Thyroid gland (tissue), 4 donors: Measurements from ENCODE around the gene GRB7. TPM values are rescaled to one million over a fixed set of nuclear protein-coding genes. Genes with fewer than 3 reads are reported as not detected.

Source experiments
- DNase-seq, 2 donors: peaks; one replicate each; pipeline ENCODE4 v3.0.0-alpha.2; 2019
- H3K27ac ChIP-seq, 3 donors: fragments of 200-600 bp; sonication (generic); 1 replicate in 2 of 3; 2 replicates in 1 of 3; pipeline ENCODE4 v1.5.1; 2016 to 2019; ENCODE audit warnings: mild to moderate bottlenecking in 1 of 3, moderate library complexity in 1 of 3
- H3K27me3 ChIP-seq: fragments of 200-600 bp; sonication (generic); one replicate; pipeline ENCODE4 v1.5.1; 2019
- H3K36me3 ChIP-seq, 2 donors: fragments of 200-600 bp; sonication (generic); one replicate each; pipeline ENCODE4 v1.5.1; 2016 to 2019
- H3K4me1 ChIP-seq, 2 donors: fragments of 200-600 bp; sonication (generic); one replicate each; pipeline ENCODE4 v1.5.1; 2017 to 2019
- H3K4me3 ChIP-seq, 3 donors: fragments of 200-600 bp; sonication (generic); replicated peaks in 1 of 3; 1 replicate in 2 of 3; 2 replicates in 1 of 3; pipeline ENCODE4 v1.5.1; 2016; ENCODE audit warnings: mild to moderate bottlenecking in 1 of 3
- H3K9me3 ChIP-seq: fragments of 200-600 bp; sonication (generic); one replicate; pipeline ENCODE4 v1.5.1; 2017
- CTCF ChIP-seq, 6 experiments: fragments of 200-600 bp in 3 of 6; fragments of 450-650 bp in 3 of 6; sonication (generic) in 3 of 6; IDR thresholded peaks; one replicate each; pipeline ENCODE4 v1.5.1; 2016 to 2019; ENCODE audit warnings: antibody characterized with exemption in 6 of 6, mild to moderate bottlenecking in 2 of 6, inconsistent platforms in 1 of 6, moderate library complexity in 1 of 6
- POLR2A ChIP-seq, 2 donors: fragments of 450-650 bp; IDR thresholded peaks; one replicate each; pipeline ENCODE4 v1.6.1; 2017; ENCODE audit warnings: antibody characterized with exemption in 2 of 2, mild to moderate bottlenecking in 2 of 2, moderate library complexity in 1 of 2
- WGBS, 2 donors: methylation state at CpG; one replicate each; pipeline ENCODE4 v1.1.5; 2017; 5-methylcytosine and 5-hydroxymethylcytosine counted together
- intact Hi-C: fragments of 100-400 bp; cut with DNase I; formaldehyde crosslinking; loops from one replicate; pipeline ENCODE4 v1.15.1; 2023
- total RNA-seq, 4 donors: library from RNA; depleted of rRNA; stranded (reverse); fragments of >200 nt; gene quantifications; one replicate each; pipeline ENCODE4 v1.2.3, GENCODE V29; 2016

Gene GRB7
- total RNA-seq, 4 donors from 2014 or later = 7.1 to 14.0 (median 8.7) TPM

GRCh38 chr17:39777534-39778365 lies 40.0 kb downstream of the GRB7 start:
- H3K9me3 ChIP-seq = no peaks in the 10 kb centered on the region
- H3K36me3 ChIP-seq = no peaks in the 10 kb centered on the region
- no peak for TF ChIP-seq CTCF (IDR thresholded peaks at IDR 0.05)
- TF ChIP-seq POLR2A (IDR thresholded peaks at IDR 0.05) = no peak
- no peak overlapping the region for H3K27ac ChIP-seq
- DNase-seq = no peak
- intact Hi-C loops = no loop called here
- H3K4me1 ChIP-seq = peaks cover 0 to 11% of the 10 kb centered on the region in 2 donors
- no peaks in the 10 kb centered on the region for H3K27me3 ChIP-seq
- H3K4me3 ChIP-seq = no peak overlapping the region
- 56 to 67% methylated on average over 11 of the region's 11 CpGs for WGBS, 2 donors

DNA sequence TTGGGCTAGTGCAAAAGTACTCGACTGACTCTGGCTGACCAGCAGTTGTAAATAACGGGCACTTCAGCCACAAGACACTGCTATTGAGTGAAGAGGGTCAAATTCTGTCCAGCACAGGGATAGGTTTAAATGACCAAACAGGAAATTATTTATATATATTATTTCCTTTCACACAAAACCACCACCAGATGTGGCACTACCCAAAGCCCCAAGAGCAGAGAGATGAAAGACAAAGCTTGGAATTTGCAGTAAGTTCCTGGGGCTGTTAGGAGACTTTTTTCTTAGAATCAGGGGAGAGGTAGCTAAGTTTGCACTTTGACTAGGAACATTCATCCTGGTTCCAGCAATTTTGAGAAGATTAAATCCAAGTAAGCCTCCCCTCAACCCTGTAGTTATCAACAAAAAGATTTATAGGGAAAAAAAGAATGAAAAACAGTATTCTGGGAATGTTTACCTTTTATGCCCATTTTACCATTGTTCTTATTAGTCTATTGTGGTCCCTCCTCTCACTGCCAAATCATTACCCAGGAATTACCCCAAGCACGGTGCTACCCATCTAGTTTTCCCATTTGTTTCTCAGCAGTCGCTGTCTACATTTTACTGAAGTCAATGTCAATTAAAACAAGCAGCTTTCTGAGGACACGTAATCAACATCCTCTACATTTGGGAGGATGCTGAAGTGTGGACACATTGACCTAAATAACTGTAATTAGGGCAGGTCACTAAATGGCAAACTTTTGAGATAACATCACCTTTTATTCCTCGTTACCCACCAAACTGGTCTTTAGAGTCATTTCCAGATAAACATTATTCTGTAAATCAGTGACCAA lies 43.5 kb downstream of the GRB7 start:
- Histone ChIP-seq H3K27ac (no peak overlapping the region), H3K4me3 (no peak overlapping the region), H3K27me3 (no peaks in the 10 kb centered on the region), H3K36me3 (no peaks in the 10 kb centered on the region), H3K4me1 (peaks cover 0 to 13% of the 10 kb centered on the region in 2 donors), H3K9me3 (no peaks in the 10 kb centered on the region)
- TF ChIP-seq CTCF (IDR thresholded peaks at IDR 0.05) (no peak), POLR2A (IDR thresholded peaks at IDR 0.05) (no peak)
- 61 to 72% methylated on average over 6 of the region's 6 CpGs for WGBS, 2 donors
- intact Hi-C loops = no loop called here
- DNase-seq = no peak

- DNase-seq = no peak
- Histone ChIP-seq H3K4me3 (no peak overlapping the region), H3K36me3 (no peaks in the 10 kb centered on the region), H3K27ac (no peak overlapping the region), H3K27me3 (no peaks in the 10 kb centered on the region), H3K9me3 (no peaks in the 10 kb centered on the region), H3K4me1 (peaks cover 0 to 13% of the 10 kb centered on the region in 2 donors)
- TF ChIP-seq CTCF (IDR thresholded peaks at IDR 0.05) (no peak), POLR2A (IDR thresholded peaks at IDR 0.05) (no peak)
- 54 to 55% methylated on average over 2 of the region's 2 CpGs for WGBS, 2 donors
- intact Hi-C loops = no loop called here
Measured at GRCh38 chr17:39781861-39782213, 44.1 kb downstream of the GRB7 start.

GRCh38 chr17:39782481-39782880 lies 44.7 kb downstream of the GRB7 start:
- no peak overlapping the region for H3K4me3 ChIP-seq
- intact Hi-C loops = no loop called here
- H3K27ac ChIP-seq = no peak overlapping the region
- no peak for DNase-seq
- no peaks in the 10 kb centered on the region for H3K9me3 ChIP-seq
- TF ChIP-seq POLR2A (IDR thresholded peaks at IDR 0.05) (no peak), CTCF (IDR thresholded peaks at IDR 0.05) (no peak)
- no peaks in the 10 kb centered on the region for H3K36me3 ChIP-seq
- H3K27me3 ChIP-seq = no peaks in the 10 kb centered on the region
- WGBS, 2 donors = 23 to 30% methylated on average over 4 of the region's 4 CpGs
- H3K4me1 ChIP-seq = peaks cover 0 to 13% of the 10 kb centered on the region in 2 donors

- Histone ChIP-seq H3K9me3 (no peaks in the 10 kb centered on the region), H3K4me3 (no peak overlapping the region), H3K4me1 (peaks cover 0 to 13% of the 10 kb centered on the region in 2 donors), H3K27ac (no peak overlapping the region), H3K36me3 (no peaks in the 10 kb centered on the region), H3K27me3 (no peaks in the 10 kb centered on the region)
- no peak for DNase-seq
- 96 to 100% methylated on average over 1 of the region's 1 CpG for WGBS, 2 donors
- TF ChIP-seq CTCF (IDR thresholded peaks at IDR 0.05) = no peak
- TF ChIP-seq POLR2A (IDR thresholded peaks at IDR 0.05) = no peak
- intact Hi-C loops = no loop called here
Measured at GRCh38 chr17:39782980-39783379, 45.2 kb downstream of the GRB7 start.
